ENCODE data around the gene MIGA2.

DNA sequence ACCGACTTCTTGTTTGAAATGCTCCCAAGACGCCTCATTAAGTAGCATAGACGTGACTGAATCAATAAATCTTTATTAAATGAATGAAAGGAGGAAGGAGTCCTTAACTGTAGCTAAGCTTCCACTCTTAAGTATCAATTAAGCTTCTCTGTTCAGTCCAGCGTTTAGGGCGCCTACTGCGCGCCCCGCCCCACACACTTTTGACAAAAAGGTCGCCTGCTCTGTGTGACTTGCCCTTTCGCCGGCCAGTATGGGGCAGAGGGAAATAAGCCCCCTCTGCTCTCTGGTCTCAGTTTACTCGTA, 43.8 kb downstream of the MIGA2 start:
- TF ChIP-seq POLR2A (IDR thresholded peaks at IDR 0.05; ENCODE audit: low read length), result no peak
- TF ChIP-seq GATA1 (IDR thresholded peaks at IDR 0.05; ENCODE audit: low read depth, low read length), result no peak
